HuH-7.5 (cell line): Measurements from ENCODE around the gene GORAB.

Experiments
- DNase-seq: peaks from one replicate; pipeline ENCODE4 v3.0.0; 2011; ENCODE audit warnings: low spot score

The GORAB gene

DNA sequence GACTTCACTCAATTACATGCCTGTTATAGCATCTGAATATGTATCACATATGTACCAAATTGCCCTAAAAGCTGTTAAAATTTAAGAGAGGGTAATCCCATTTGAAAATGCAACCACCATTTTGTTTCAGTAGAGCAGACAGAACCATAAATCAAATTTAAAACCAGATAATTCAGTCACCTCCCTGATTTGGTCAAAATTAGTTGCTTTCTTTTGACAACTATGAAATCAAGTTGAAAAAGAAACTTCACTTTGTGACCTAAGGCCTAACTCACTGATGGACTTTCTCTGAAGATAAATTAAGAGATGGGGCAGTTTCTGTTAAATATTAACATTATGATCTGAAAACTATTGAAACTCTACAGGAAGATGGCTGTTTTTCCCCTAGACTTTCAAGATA lies 6.7 kb downstream of the GORAB start:
- DNase-seq: no peak

DNA sequence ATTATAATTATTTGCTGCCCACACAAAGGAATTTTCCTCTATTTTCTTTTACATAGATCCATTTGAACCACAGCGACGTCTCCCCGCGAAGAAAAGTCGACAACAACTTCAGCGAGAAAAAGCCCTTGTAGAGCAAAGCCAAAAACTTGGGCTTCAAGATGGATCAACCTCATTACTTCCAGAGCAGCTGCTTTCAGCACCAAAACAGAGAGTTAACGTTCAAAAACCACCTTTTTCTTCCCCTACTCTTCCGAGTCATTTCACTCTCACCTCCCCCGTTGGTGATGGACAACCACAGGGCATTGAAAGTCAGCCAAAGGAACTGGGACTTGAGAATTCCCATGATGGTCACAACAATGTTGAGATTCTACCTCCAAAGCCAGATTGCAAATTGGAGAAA lies 7.2 kb downstream of the GORAB start:
- DNase-seq: no peak

GRCh38 chr1:170544624-170545023 lies 12.7 kb downstream of the GORAB start:
- DNase-seq: no peak

- no peak for DNase-seq
These were observed 13.5 kb downstream of the GORAB start for GRCh38 chr1:170545476-170545875.

GRCh38 chr1:170547255-170547654 lies 15.3 kb downstream of the GORAB start:
- DNase-seq: no peak

- DNase-seq: no peak
These were observed 16.5 kb downstream of the GORAB start for GRCh38 chr1:170548497-170548896.

DNA sequence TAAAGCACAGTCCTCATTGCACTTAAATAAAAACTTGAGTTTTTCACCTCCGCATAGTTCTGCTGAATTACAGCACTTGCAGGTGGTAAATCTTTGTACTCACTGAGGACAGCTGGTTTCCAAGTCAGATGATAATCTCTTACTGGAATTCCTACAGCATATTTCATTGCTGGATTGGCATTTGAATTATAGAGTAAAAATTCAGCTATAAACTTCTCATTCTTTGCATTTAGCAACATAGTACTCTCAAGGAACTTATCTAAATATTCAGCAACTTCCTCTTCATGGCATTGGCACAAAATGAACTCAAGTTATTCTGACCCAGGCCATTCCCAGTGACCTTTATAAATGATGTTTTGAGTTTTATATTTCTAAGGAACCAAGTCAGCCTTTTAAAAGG lies 23.4 kb downstream of the GORAB start:
- no peak for DNase-seq

DNA sequence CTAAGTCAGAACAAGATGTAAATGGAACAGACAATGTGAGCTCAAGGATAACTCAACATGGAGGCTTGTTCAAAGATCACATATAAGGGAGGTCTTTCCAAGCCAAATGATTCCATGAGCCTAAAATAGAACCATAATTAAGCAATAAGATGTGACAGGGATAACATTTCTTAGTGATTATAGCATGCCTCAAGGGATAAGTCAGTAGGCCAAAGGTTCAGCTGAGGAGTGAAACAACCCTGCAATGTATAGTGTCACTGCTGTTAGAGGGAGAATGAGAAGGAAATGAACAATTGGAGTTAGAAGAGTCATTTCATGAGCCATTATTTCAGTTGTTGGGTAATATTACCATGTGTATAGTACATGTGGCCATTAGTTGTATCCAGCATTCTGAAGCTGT lies 25.0 kb downstream of the GORAB start:
- DNase-seq: no peak

DNA sequence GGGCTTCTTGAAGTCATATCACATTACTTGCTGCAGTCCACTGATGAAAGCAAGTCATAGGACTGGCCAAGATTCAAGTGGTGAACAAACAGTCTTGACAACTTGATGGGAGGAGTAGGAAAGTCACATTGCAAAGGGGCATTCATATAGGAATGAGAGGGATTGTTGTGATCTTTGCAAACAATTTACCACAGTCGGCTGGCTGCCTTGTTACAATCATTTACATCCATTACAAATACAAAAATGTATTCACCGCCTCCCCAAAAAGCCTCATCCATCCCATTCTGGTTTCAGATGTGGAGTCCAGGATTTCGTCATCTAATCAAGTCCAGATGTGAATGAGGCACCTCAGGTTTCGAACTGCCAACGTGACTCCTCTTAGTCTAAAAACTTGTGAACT lies 26.8 kb downstream of the GORAB start:
- DNase-seq: no peak

DNA sequence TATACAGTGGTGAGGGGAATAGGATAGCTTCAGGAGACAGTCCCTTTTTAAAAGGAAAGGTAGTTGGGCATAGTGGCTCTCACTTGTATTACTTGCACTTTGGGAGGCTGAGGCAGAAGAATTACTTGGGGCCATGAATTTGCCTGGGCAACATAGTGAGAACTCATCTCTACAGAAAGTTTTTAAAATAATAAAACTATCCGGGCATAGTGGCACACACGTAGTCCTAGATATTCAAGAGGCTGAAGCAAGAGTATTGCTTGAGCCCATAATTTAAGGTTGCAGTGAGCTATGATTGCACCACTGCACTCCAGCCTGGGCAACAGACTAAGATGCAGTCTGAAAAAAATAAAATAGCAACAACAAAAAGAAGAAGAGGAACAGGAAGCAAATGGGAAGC lies 27.2 kb downstream of the GORAB start:
- no peak for DNase-seq

- no peak for DNase-seq
These were observed 28.8 kb downstream of the GORAB start for GRCh38 chr1:170560681-170561285.

DNA sequence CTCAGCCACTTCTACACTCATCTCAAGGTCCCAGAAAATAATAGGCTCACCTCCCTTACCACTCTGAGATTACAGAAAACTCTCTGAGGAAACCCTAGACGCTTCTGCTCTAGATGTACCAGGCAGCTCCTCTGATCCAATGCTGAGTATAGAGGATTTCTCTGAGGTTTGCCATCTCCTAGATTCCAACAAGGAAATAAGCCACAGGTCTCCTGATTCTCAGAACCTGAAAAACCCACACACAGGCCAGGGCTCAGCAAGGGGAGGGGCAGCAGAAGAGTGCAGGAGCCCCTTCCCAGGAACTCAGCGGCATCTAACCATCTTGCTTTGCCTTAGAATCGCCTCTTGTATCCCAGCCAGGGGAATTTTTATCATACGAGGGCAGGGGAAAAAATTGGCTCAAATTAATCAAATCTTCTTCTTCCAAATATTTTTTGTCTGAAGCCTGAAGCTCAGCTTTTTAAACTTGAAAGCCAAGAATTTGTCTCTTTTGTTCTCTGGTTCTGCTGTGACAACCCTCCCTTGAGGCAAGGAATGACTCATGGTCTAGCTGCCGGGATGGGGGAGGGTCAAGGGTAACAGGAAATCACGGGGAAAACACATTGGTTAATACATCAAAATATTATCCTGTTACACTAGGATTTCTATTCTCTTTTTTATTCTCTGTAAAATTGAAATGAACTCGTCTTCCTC lies 30.8 kb downstream of the GORAB start:
- no peak for DNase-seq

DNA sequence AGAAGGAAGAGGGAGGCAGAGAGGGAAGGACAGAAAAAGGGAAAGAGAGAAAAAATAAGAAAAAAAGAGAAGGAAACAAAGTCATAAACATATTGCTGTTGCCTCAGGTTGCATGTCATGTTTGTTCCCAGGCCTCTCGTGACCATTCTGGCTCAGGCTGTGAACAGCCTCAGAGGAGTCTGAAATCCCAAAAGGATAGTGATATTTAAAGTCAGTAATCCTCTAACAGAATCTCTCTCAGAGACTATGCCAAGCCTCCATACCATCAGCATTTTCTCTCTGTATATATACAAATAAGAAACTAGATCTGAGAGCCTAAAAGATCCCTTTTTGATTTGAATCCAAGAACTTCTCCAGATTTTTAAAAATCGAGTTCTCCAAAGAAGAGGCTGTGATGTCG lies 35.2 kb downstream of the GORAB start:
- no peak for DNase-seq

GRCh38 chr1:170568197-170568596 lies 36.2 kb downstream of the GORAB start:
- DNase-seq: no peak

GRCh38 chr1:170576980-170577379 lies 45.0 kb downstream of the GORAB start:
- DNase-seq: no peak

DNA sequence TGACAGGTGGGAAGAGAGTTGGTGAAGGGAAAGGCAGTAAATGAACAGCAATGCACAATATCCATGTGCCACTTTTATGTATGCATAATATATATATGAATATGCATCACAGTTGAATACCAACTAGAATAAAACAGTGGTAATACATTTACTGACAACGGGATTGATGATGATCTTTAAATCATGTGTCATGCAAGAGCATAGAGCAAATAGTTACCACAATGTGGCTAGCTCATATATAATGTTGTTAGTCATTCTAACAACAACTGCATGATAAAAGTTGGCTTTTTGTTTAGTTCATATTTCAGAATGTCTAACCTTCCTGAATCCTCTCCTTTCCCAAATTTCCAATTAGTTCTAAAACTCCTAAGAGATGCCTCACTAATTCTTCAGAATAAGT lies 46.4 kb downstream of the GORAB start:
- DNase-seq: no peak

DNA sequence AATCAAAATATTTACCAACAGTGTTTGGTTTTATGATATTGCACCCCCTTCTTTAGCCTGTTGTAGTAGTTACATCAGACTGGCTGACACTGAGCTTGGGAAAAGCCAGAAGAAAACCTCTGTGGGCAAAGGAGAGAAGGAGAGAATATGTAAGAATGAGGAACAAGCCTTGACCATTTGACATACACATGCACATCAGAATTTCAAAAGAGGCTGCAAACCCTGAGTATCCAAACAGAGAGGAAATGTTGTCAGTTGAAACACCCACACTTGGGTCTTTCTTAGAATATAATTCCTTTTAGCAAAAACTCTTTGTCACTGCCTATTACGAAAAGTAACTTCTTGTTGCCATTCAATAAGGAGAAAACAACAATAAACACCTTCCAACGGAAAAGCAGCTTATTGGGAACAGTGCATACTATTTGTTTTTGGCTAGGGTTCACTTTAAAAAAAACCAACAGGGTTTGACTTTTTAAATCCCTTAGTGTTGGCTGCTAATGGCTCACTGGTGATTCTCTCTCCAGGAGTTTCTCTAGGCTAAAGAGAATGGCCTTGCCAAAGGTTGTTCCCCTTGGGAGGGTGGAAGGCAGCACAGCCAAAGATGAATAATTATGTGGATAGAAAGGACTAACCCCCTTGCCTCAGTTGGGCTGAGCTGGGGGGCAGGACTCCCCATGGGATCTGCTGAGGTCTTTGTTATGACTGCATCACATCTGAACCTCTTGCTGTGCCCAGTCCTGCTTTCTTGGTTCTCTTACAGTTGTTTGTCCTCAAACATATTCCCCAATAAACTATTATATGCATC lies 48.9 kb downstream of the GORAB start:
- no peak for DNase-seq

GRCh38 chr1:170583186-170583585 lies 51.2 kb downstream of the GORAB start:
- DNase-seq: no peak

GRCh38 chr1:170586321-170587252 lies 54.6 kb downstream of the GORAB start:
- no peak for DNase-seq

DNA sequence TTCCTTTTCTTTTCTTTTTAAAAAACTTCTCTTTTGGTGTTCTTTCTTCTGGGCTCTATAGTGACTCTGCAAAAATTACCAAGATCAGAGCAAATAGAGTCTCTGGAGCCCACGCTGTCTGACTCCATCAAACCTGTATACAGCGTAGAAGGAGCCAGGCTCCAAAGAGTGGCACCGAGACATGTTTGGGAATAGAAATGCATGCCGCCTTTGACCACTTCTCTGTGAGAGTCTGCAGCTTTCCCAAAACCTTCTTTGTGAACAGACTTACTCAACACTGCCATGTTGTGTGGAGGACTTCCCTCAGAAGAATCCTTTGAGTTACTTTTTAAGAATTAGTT lies 55.3 kb downstream of the GORAB start:
- no peak for DNase-seq

GRCh38 chr1:170590921-170591705 lies 59.1 kb downstream of the GORAB start:
- DNase-seq: no peak
